HG03097 (cell line): ENCODE measurements around the gene GRWD1.

ENCODE experiments used
- ATAC-seq: cut with Tn5 transposase; IDR thresholded peaks from one replicate; pipeline ENCODE4 v1.9.1; 2021; ENCODE audit not compliant: unreplicated experiment, low FRiP score

GRWD1 gene

GRCh38 chr19:48455171-48455907 lies 9.6 kb downstream of the GRWD1 start, which contains the start of gene KCNJ14:
TSS of gene KCNJ14 (plus strand) at chr19:48455574. CDS start at chr19:48461725, 6,151 bp downstream.
- ATAC-seq: no peak

- no peak for ATAC-seq
Measured at GRCh38 chr19:48455908-48456562, 10.3 kb downstream of the GRWD1 start.

GRCh38 chr19:48456864-48457263 lies 11.1 kb downstream of the GRWD1 start:
- no peak for ATAC-seq

GRCh38 chr19:48458016-48458415 lies 12.2 kb downstream of the GRWD1 start:
- no peak for ATAC-seq

- ATAC-seq: no peak
Measured at GRCh38 chr19:48461651-48461981, 15.8 kb downstream of the GRWD1 start.

- ATAC-seq: no peak
Measured at GRCh38 chr19:48461982-48462655, 16.3 kb downstream of the GRWD1 start.

GRCh38 chr19:48465215-48465614 lies 19.4 kb downstream of the GRWD1 start:
- ATAC-seq: no peak

- ATAC-seq: no peak
Measured at GRCh38 chr19:48466561-48467325, 21.0 kb downstream of the GRWD1 start.

- ATAC-seq: peak; percentile 92
Measured at GRCh38 chr19:48468772-48469288, 23.0 kb downstream of the GRWD1 start.

- peak; percentile 30 for ATAC-seq
Measured at GRCh38 chr19:48469289-48469881, 23.6 kb downstream of the GRWD1 start, which contains the start of gene CYTH2. TSS of gene CYTH2 (plus strand) at chr19:48469369. CDS start at chr19:48469508, 139 bp downstream.

GRCh38 chr19:48469934-48470680 lies 24.3 kb downstream of the GRWD1 start:
- ATAC-seq: no peak

- ATAC-seq: no peak
Measured at GRCh38 chr19:48470856-48471255, 25.1 kb downstream of the GRWD1 start.

- no peak for ATAC-seq
Measured at GRCh38 chr19:48471836-48472235, 26.1 kb downstream of the GRWD1 start.

- ATAC-seq: no peak
Measured at GRCh38 chr19:48473161-48473966, 27.6 kb downstream of the GRWD1 start.

- ATAC-seq: no peak
Measured at GRCh38 chr19:48474084-48474592, 28.4 kb downstream of the GRWD1 start.

GRCh38 chr19:48475369-48476068 lies 29.7 kb downstream of the GRWD1 start:
- no peak for ATAC-seq

GRCh38 chr19:48476176-48476575 lies 30.4 kb downstream of the GRWD1 start:
- ATAC-seq: no peak
